GM12872 (cell line): ENCODE measurements around the gene ZNF771.

Experiments used
- CTCF ChIP-seq: IDR thresholded peaks from 3 replicates; pipeline ENCODE4 v1.5.1; 2011; ENCODE audit warnings: low read depth, mild to moderate bottlenecking, low read length, moderate library complexity; ENCODE audit not compliant: insufficient read depth

ZNF771 gene

GRCh38 chr16:30366511-30366910 lies 40.9 kb upstream of the ZNF771 start:
- no peak for TF ChIP-seq CTCF

GRCh38 chr16:30367349-30368009 lies 39.9 kb upstream of the ZNF771 start:
- TF ChIP-seq CTCF, result no peak

- TF ChIP-seq CTCF, result no peak
Observed at GRCh38 chr16:30368122-30368791, 39.1 kb upstream of the ZNF771 start.

- no peak for TF ChIP-seq CTCF
Observed at GRCh38 chr16:30368792-30369090, 38.7 kb upstream of the ZNF771 start.

- no peak for TF ChIP-seq CTCF
Observed at GRCh38 chr16:30369091-30369937, 38.1 kb upstream of the ZNF771 start.

- TF ChIP-seq CTCF, result peak; percentile 14; the same call in 1 of the 3 replicates
Observed at GRCh38 chr16:30369938-30370455, 37.4 kb upstream of the ZNF771 start.
